Activated effector memory CD4-positive, alpha-beta T cell treated with Interleukin-2 at 50 U/mL for 16 hours (primary cell): ENCODE data around the gene E2F4.

Experiments
- DNase-seq: peaks from one replicate; pipeline ENCODE4 v3.0.0-alpha.2; 2020

Gene E2F4

DNA sequence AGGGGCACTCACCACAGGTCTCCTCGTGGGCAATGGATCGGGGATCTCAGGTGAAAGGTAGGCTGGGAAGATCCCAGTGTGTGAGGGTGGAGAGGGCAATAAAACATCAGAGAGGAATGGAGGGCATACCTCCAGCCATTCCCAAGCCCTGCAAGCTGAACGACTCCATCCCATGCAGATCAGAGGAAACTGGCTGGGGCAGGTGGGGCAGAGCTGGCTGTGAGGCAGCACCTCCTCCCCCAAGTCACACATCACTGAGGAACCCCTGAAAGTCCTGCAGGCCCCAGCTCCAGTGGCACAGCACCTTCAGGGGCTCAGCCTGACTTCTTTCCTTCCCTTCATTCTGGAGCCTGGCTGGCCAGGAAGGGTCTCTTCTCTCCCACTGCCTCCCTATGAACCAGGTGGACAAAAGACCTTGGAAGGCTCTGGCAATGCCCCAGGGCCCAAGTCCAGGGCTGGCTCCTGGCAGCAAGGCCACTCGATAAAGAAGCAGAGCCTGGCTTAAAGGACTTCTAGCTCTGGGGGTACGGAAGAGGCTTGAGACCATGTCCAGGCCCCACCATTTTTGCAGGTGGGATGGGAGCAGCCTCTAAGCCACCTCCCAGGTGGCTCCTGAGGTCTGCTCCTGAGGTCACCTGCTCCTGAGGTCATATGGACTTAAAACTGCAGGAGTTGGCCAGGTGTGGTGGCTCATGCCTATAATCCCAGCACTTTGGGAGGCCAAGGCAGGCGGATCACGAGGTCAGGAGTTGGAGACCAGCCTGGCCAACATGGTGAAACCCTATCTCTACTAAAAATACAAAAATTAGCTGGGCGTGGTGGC, 21.5 kb downstream of the E2F4 start:
- no peak for DNase-seq

DNA sequence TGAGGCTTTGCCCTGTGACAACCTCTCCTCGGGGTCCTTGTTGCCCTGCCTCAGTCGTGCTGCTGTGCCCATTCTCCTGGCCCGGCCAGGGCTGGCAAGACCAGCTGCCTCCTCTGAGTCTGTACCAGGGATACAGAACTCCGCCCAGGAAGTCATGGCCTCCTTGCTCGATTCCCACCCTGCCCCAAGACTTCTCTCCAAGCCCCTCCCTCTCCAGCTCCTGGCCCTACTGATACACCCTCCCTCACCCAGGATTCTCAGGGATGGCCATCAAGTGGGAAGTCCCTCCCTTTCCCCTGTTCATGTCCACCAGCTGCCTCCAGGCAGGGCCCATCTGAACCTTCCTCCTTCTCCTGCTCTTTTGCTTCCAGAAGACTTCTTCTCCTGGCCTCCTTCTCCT, 23.8 kb downstream of the E2F4 start:
- no peak for DNase-seq

DNA sequence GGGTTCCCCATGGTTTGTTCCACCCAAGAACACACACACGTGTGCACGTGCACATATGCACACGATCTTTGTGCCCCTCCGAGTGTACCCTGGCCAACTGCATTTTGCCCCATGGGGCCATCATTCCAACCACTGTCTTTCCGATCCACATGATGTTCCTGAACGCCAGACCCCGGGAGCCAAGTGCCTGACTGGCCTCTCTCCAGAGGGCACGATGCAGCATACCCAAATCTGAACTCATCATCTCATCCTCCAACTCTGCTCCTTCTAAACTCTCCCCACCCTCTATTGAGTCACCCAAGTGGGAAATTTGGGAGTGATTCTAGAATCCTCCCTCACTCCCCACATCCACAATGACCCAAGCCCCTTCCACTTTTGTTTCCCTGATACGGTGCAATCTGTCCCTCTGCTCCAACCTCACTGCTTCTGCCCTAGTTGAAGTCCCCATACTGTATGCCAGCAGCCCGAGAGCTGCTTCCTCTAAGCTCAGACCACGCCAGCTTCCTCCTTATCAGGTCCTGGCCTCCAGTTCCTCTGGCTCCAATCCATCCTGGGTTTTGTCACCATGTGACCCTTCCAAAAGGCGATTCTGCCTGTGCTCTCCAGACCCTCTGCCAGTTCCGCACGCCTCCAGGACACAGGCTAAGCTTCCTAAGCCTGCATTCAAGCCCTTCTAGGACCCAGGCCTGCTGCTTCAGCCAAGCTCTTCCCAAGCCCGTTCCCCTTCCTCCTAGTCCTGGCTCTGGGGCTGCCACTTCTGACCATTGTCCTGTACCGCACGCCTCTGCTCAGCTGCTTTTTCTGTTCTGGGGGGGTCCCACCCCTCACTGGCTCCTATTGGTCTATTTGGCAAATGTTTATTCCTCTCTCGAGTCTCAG, 24.9 kb downstream of the E2F4 start:
- DNase-seq, result no peak

DNA sequence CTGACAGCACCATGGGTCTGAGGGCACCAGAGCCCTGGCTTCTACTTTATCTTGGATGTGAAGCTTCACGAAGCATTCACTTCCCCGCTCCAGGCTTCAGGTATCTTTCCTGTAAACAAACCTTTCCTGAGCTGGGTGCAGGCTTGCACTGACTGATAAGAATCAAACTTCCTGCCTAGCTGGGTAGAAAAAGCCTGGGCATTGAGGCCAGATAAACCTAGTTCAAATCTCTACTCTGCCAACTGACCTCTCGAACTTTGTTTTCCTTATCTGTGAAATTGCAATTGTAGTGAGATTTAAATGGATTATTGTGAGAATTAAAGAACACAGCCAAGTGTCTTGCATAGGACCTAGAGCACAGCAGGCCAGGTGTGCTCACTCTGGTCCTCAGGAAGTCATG, 32.0 kb downstream of the E2F4 start:
- no peak for DNase-seq

DNA sequence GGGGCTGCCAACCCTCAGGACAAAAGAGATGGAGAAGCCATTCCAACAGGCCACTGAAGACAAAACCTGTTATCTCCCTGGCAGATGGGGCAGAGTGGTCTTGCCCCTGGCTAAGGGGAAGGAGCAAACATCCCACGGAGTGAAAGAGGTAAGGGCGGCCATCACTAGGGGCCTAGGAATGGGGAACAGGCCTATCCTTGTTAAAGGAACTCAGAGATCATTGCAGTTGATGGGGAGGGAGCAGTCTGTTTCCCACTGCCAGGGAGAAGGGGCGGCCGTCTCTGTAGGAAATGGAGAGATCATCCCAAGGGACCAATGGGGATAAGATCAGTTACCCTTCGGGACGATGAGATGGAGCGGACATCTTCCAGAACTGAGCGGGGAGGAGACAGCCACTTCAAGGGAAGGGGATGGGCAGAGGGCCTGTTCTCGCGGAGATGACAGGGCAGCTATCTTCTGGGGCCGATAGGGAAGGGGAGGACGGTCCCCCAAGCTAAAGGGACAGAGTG, 34.4 kb downstream of the E2F4 start:
- DNase-seq, result no peak

DNA sequence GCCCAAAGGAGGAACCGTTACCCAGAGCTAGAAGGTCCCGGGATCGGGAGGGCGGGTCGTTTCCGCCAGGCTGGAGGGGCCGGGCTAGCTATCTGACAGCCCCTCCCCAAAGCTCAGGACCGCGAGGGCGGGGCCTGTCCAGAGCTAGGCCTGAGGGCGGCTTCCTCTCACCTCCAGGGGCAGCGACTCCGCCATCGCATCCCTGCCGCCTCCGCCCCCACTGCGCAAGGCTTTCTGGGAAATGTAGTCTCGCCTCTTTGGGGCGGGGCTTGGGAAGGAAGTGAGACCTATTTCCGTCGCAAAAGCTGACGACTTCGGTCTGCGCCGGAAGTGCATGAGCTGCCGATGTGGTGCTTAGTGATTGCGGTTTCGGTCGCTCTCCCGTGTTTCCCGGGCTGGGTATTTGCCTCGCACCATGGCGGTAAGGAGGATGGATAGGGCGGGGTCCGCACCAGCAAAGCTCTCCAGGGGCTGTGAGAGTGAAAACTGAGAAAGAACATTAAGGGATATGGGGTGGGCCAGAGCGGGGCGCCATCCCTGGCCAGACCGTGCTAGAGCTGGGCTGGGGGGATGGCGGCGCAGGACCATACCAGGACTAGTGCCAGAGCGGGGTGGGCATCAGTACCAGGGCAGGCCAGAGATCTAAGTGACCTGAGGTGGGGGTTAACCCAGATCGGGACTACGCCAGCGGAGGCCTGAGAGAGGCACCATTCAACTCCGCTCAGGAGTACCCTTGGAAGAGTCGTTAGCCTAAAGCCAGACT, 35.0 kb downstream of the E2F4 start, which contains the start of gene TMEM208:
TMEM208 (plus strand) TSS at position 327 of the 763 bp plus-strand sequence; CDS start at position 416, 89 bp downstream.
- peak; percentile 96 for DNase-seq

DNA sequence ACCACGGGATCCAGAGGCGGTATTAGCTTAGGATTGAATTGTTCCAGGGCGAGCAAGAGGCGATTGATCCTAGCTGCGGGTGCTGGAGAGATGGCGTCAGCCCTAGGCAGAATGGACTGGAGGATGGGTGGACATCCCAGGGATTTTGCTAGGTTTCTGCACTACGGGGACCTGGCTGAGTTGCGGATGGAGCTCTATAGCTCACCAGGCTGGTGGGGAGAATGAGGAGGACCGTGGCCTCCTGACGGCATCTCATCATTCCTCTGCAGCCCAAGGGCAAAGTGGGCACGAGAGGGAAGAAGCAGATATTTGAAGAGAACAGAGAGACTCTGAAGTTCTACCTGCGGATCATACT, 35.6 kb downstream of the E2F4 start:
- DNase-seq, result no peak

DNA sequence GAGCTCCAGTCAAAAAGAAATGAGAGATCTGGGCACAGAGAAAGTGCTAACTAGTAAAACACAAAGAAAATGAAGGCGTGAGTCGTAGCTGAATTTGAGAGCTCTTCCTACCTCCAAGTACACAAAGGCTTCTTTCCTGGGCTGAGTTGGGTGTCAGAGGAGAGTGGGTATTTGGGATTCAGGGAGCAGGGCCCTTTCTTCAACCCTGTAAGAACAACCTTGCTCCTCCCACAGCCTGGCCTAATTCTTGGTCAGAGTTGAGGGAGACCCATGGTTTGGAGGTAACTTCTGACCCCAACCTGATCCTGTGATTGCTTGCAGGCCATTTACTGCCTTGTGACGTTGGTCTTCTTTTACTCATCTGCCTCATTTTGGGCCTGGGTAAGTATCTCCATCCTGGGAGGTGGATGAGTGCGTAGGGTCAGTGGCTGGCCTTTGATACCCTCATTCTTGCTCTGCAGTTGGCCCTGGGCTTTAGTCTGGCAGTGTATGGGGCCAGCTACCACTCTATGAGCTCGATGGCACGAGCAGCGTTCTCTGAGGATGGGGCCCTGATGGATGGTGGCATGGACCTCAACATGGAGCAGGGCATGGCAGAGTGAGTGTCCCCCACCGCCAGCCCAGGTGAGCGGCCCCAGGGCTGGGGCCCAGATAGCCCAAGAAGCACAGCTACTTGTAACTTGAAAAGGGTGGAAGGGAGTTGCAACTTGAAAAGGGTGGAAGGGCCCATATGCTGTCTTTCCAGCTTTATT, 36.3 kb downstream of the E2F4 start:
- no peak for DNase-seq

DNA sequence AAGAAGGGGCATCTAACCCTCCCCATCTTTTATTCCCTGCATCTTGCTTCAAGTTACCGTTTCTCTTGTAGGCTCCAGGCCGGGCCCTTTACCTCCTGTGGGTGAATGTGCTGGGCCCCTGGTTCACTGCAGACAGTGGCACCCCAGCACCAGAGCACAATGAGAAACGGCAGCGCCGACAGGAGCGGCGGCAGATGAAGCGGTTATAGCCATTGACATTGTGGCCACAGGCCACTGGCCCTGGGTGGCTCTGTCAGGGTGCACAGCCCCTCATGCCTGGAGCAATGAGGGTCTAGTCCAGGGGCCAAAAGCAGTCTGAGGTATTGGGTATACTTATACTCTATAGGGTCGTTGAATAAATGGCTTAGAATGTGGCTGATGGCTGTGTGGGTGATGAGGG, 37.0 kb downstream of the E2F4 start:
- no peak for DNase-seq

DNA sequence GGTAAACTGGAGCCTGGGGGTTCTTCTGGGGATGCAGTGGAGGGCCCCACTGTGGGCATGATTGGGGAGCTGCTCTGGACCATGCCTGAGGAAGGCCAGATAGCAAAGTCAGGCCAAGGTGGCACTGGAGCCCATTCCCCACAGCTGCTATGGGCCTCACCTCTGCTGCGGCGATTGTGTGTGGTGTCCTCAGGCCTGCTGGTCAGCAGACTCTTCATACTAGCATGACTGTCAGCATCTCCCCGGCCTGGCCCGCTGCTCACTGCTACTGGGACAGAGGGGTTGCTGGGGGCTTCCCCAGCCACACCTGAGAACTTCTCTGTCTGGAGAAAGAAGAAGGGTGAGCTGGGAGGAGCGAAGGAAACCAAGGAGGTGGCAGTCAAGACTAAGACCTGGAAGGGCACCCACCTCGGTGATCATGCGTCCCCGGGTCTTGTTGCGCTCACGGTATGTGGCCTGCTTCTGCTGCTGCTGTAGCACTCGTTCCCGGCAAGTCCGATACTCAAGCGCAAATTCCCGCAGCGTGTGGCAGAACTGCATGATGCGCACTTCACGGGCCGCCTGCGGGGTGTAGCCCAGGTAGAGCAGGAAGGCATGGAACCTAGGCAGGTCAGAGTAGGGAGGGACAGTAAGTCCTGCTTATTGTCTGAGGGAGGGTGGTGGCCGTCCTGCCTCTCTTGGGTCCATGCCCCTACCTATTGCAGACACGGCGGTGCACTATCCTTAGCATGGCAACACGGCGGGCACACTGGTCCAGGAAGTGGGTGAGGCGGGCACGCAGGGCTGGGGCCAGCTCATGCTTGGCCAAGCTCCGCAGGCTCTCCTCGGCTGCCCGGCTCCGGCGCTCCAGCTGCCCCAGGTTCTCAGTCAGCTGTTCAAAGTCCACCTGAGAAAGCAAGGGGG, 38.2 kb downstream of the E2F4 start:
- no peak for DNase-seq

DNA sequence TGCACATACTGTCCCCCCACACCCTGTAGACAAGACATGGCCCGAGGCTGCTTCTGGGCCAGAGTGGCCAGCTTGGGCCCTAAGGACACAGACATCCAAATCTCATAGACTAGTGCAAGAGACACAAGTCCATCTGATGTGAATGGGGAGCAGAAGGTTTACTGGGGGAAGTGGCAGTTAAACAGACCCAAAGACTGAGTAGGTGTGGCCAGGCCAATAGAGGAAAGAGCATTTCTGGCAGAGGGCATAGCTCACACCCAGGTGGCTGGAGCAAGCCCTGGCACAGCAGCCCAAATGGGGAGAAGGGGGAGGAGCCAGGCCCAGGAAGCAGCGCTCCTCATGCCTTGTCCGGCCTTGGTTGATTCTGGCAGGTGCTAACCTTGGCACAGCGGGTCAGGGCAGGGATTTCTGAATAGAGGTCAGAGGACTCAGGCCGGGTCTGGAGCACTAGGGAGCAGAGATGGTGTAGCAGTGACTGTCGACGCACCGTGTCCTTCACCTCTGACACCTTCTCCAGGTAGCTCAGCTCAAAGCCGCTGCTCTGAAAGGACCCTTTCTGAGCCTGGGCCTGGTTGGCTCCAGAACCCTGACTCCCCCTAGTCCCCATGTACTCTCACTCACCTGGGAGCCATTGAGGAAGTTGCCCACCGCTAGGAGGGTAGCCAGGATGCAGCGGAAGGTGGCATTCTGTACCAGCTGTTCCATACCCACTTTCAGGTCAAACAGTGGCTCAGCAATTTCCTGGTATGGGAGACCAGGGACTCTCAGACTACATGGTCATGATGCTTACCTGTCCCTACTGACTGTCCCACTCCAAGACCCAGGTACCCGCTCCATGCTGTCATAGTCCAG, 39.1 kb downstream of the E2F4 start:
- no peak for DNase-seq

DNA sequence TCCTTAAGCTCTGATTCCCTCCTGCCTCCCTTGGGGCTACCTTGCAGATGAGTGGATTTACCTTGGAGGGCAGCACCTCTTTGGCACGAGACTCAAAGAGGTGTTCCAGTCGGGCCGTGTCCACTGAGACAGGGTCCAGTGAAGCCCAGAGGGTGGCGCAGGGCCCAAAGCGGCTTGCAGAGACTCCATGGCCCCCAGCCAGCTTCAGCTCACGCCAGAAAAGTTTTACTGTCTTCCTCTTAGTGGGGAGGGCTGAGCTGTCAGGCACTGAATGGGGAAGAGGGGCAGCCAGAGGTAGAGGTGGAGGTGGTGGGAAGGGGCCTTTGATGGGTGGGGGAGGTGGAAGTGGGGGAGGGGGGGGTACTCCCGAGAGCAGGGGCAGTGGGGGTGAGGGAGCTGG, 41.6 kb downstream of the E2F4 start:
- no peak for DNase-seq

DNA sequence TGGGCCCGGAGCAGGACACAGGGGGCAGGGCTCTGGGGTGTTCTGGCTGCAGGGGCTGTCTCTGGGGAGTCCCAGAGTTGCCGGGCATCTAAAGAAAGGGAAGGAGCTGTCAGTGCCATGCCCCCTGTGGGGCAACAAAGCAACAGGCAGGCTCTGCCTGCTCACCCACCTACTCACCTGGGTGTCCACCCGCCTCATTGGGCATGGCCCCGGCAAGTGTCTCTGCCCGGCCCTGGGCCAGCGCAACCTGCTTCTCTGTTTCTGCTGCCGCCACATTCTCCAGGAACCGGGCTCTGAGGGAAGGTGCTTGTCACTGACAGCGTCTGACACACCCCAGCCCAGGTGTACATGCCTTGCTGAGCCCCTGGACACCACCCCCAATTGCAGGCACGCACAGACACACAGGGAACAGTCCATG, 42.2 kb downstream of the E2F4 start:
- no peak for DNase-seq

DNA sequence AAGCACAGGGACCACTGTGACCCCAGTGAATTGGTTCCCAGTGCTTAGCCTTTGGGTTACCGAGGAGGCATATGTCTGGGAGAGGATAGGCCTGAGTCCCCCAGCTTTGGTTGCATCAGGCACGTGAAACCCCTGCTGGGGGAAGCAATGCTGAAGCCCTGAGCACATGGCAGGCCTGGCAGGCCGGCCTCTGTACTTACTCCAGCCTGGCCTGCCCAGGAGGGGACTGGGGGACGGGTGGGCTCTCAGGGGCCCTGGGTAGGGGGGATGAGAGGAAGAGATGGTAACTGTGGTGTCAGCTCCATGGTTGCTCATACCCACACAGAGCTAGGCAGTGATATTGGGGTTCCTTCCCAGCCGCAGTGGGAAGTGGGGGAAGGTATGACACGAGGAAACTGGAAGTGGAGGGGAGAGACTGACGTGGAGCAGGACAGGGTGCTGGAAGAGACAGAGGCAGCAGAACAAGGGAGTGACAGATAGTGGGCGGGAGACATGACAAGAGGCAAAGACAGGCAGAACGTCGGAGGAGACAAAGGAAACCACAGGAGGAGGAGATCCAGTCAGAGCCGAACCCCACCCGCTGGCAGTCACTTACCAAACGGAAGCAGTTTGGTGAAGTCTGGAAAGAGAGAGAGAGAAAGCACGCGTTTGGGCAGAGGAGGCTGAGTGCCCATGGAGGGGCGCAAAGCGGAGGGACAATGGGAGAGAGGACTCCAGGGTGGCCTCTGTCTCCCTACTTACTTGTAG, 44.0 kb downstream of the E2F4 start:
- peak; percentile 66 for DNase-seq

DNA sequence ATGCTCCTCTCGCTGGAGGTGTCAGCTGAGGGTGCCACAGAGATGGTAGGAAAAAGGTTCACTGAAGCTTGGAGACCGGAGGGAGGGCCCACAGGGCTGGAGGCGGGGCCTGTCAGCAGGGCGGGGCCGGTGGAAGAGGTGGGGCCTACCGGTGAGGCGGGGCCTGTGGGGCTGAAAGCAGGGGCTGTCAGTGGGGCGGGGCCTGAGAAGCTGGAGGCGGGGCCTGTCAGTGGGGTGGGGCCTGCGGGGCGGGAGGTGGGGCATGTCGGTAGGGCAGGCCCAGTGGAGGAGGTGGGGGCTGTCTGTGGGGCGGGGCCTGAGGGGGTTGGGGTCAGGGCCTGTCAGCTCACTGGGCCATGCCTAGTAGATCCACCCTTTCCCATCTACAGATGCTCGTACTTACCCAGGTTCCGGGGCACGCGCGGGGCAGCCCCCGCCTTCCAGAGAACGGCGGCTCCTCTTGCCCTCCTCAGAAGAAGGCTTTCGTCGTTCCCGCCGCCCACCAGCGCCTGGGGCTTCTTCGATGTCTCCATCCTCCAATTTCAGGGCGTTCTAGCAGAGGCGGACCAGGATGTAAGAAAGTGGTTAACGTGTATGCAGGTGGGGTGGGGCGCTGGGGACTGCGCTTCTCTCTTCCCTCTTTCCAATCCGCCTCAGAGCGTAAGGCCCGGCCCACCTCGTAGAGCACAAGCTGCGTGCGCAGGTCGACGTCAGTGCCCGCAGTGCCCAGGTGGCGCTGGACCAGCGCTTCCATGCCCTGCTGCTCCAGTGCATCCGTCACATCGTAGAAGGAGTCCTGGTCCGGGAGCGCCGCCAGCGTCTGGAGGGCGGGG, 44.8 kb downstream of the E2F4 start:
- peak; percentile 73 for DNase-seq

DNA sequence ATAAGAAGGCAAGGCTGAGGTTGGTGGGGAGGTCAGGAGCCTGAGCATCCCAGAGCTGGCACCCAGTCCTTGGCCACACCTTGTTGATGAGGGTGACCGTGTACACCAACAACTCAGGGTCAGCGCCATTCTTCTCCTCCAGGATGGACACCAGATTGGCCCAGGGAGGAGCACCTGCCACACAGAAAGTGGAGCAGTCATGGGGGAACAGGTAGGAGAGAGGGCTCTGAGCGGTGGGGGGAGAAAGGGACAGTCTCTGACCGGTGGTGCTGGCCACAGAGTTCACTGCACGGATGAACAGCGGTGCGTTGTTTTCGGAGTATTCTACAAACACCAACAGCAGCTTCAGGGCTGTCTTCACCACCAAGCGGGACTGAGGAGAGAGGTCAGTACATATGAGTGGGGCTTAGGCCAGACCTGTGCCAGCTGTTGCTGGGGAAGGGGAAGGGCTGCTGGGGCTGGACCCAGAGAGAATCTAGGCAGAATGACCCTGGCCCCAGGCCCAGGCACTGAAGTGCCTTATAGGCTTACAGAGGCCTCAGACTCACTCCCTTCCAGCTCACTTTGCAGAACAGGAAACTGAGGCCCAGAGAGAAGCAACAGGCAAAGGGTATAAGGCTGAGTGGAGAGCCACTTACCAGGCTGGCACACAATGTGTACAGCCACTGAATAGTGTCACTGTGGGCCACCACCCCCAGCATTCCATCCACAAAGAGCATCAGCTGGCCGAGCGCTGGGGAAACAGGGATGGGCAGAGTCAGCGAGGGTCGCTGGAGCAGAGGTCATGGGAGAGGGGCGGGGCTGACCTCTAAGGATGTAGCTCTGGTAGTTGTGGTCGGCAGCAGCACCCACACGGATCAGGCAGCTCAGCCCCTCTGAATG, 45.7 kb downstream of the E2F4 start:
- no peak for DNase-seq

DNA sequence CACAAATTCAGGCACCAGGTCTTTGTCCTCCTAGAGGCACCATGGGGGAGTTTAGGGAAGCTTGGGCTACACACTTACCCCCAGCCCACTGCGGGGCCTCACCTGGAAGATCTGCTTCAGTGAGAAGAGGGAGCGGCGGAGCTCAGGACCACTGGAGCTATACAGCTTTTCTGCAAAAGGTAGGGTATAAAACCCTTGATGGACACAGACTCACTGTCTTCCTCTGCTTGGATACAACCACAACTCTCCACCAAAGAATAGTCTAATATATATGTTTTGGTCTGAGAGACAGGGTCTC, 46.3 kb downstream of the E2F4 start:
- DNase-seq, result no peak
